ENCODE measurements around the gene ILKAP. TPM values are rescaled to one million over a fixed set of nuclear protein-coding genes. Genes with fewer than 3 reads are reported as not detected.
A peak's percentile ranks its signal among the peaks of the same experiment; 100 is the strongest.

Gene ILKAP
- total and polyA plus RNA-seq, 2 experiments from 2014 or later: 25.9 to 37.5 TPM

- no peak overlapping the region for H3K27ac ChIP-seq
- WGBS (ENCODE audit: low lambda C conversion rate, missing lambda C conversion rate): 95% methylated on average over 22 of the region's 22 CpGs
- H3K79me2 ChIP-seq: no peaks in the 10 kb centered on the region
- no peak for DNase-seq (ENCODE audit: low spot score)
- no peak overlapping the region for H2AFZ ChIP-seq
- H3K4me2 ChIP-seq: no peak overlapping the region
- no peaks in the 10 kb centered on the region for H3K36me3 ChIP-seq (replicated peaks; ENCODE audit: insufficient read depth, low read depth)
- H3K4me1 ChIP-seq (ENCODE audit: insufficient read depth): no peaks in the 10 kb centered on the region
- H3K27me3 ChIP-seq: no peaks in the 10 kb centered on the region
- no peaks in the 10 kb centered on the region for H3K9me2 ChIP-seq (replicated peaks; ENCODE audit: insufficient read depth)
- no peaks in the 10 kb centered on the region for H3K9me3 ChIP-seq (ENCODE audit: low read depth)
- no peak overlapping the region for H3K4me3 ChIP-seq
- no peaks in the 10 kb centered on the region for H4K20me1 ChIP-seq (ENCODE audit: insufficient read depth, poor library complexity, severe bottlenecking)
- TF ChIP-seq EZH2 (IDR thresholded peaks at IDR 0.05; ENCODE audit: borderline replicate concordance) (no peak), EZH2phosphoT487 (IDR thresholded peaks at IDR 0.05; ENCODE audit: low read depth, severe bottlenecking, unreplicated experiment) (no peak)
- TF ChIP-seq, protein P1, sequence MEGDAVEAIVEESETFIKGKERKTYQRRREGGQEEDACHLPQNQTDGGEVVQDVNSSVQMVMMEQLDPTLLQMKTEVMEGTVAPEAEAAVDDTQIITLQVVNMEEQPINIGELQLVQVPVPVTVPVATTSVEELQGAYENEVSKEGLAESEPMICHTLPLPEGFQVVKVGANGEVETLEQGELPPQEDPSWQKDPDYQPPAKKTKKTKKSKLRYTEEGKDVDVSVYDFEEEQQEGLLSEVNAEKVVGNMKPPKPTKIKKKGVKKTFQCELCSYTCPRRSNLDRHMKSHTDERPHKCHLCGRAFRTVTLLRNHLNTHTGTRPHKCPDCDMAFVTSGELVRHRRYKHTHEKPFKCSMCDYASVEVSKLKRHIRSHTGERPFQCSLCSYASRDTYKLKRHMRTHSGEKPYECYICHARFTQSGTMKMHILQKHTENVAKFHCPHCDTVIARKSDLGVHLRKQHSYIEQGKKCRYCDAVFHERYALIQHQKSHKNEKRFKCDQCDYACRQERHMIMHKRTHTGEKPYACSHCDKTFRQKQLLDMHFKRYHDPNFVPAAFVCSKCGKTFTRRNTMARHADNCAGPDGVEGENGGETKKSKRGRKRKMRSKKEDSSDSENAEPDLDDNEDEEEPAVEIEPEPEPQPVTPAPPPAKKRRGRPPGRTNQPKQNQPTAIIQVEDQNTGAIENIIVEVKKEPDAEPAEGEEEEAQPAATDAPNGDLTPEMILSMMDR (IDR thresholded peaks at IDR 0.05; ENCODE audit: poor library complexity): no peak
Observed at GRCh38 chr2:238128061-238128440, 75.4 kb downstream of the ILKAP start.

GRCh38 chr2:238127165-238128060 is 76.1 kb downstream of the ILKAP start:
- TF ChIP-seq EZH2 (IDR thresholded peaks at IDR 0.05; ENCODE audit: borderline replicate concordance): no peak
- TF ChIP-seq, protein P1 (IDR thresholded peaks at IDR 0.05; ENCODE audit: poor library complexity): no peak
- no peak for TF ChIP-seq EZH2phosphoT487 (IDR thresholded peaks at IDR 0.05; ENCODE audit: low read depth, severe bottlenecking, unreplicated experiment)
- no peaks in the 10 kb centered on the region for H3K9me3 ChIP-seq (ENCODE audit: low read depth)
- WGBS (ENCODE audit: low lambda C conversion rate, missing lambda C conversion rate): 75% methylated on average over 30 of the region's 36 CpGs
- H3K27me3 ChIP-seq: no peaks in the 10 kb centered on the region
- H2AFZ ChIP-seq: no peak overlapping the region
- H4K20me1 ChIP-seq (ENCODE audit: insufficient read depth, poor library complexity, severe bottlenecking): no peaks in the 10 kb centered on the region
- DNase-seq (ENCODE audit: low spot score): no peak
- H3K36me3 ChIP-seq (replicated peaks; ENCODE audit: insufficient read depth, low read depth): no peaks in the 10 kb centered on the region
- peak overlapping the region; percentile 25 for H3K4me2 ChIP-seq
- no peak overlapping the region for H3K4me3 ChIP-seq
- no peaks in the 10 kb centered on the region for H3K9me2 ChIP-seq (replicated peaks; ENCODE audit: insufficient read depth)
- H3K27ac ChIP-seq: no peak overlapping the region
- no peaks in the 10 kb centered on the region for H3K79me2 ChIP-seq
- no peaks in the 10 kb centered on the region for H3K4me1 ChIP-seq (ENCODE audit: insufficient read depth)

DNA sequence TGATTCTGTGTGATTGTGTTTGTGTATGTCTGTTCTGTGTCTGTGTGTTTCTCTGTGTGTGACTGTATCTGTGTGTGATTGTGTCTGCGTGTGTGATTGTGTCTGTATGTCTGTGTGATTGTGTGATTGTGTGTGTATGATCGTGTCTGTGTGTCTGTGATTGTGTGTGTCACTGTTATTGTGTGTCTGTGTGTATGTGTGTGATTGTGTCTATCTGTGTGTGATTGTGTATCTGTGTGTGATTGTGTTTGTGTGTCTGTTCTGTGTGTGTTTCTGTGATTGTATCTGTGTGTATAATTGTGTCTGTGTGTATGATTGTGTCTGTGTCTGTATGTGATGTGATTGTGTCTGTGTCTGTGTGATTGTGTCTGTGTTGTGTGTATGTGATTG is 76.7 kb downstream of the ILKAP start:
- Histone ChIP-seq H3K4me1 (ENCODE audit: insufficient read depth) (no peaks in the 10 kb centered on the region), H3K36me3 (replicated peaks; ENCODE audit: insufficient read depth, low read depth) (no peaks in the 10 kb centered on the region), H3K9me2 (replicated peaks; ENCODE audit: insufficient read depth) (no peaks in the 10 kb centered on the region), H3K27me3 (no peaks in the 10 kb centered on the region), H3K9me3 (ENCODE audit: low read depth) (no peaks in the 10 kb centered on the region), H3K27ac (no peak overlapping the region), H2AFZ (no peak overlapping the region), H3K4me2 (no peak overlapping the region), H3K79me2 (no peaks in the 10 kb centered on the region), H3K4me3 (no peak overlapping the region), H4K20me1 (ENCODE audit: insufficient read depth, poor library complexity, severe bottlenecking) (no peaks in the 10 kb centered on the region)
- WGBS (ENCODE audit: low lambda C conversion rate, missing lambda C conversion rate): 95% methylated on average over 2 of the region's 2 CpGs
- TF ChIP-seq, protein P1 (IDR thresholded peaks at IDR 0.05; ENCODE audit: poor library complexity): no peak
- TF ChIP-seq EZH2phosphoT487 (IDR thresholded peaks at IDR 0.05; ENCODE audit: low read depth, severe bottlenecking, unreplicated experiment) (no peak), EZH2 (IDR thresholded peaks at IDR 0.05; ENCODE audit: borderline replicate concordance) (no peak)
- DNase-seq (ENCODE audit: low spot score): no peak
